Cardiac muscle cell (in vitro differentiated cells and primary cell): ENCODE measurements around the gene SLC12A7. TPM values are rescaled to one million over a fixed set of nuclear protein-coding genes. Genes with fewer than 3 reads are reported as not detected.

Source experiments
- DNase-seq, 2 donors: peaks; one replicate each; pipeline versions ENCODE4 v3.0.0 to v3.0.0-alpha.2; 2010 to 2017; ENCODE audit warnings: low read depth in 1 of 2, low spot score in 1 of 2
- H3K27ac ChIP-seq: fragments of 200-600 bp; sonication (generic); 2 replicates; pipeline ENCODE4 v1.5.1; 2016
- H3K27me3 ChIP-seq: fragments of 200-600 bp; sonication (generic); 2 replicates; pipeline ENCODE4 v1.6.0; 2016; ENCODE audit warnings: control low read depth
- H3K36me3 ChIP-seq: fragments of 200-600 bp; sonication (generic); 2 replicates; pipeline ENCODE4 v1.5.1; 2016; ENCODE audit warnings: control low read depth
- H3K4me1 ChIP-seq: fragments of 200-600 bp; sonication (generic); 2 replicates; pipeline ENCODE4 v1.8.1; 2017; ENCODE audit warnings: low read depth, mild to moderate bottlenecking, mixed run types
- H3K4me3 ChIP-seq: fragments of 200-600 bp; sonication (generic); 2 replicates; pipeline ENCODE4 v1.5.1; 2016; ENCODE audit warnings: mild to moderate bottlenecking
- H3K9me3 ChIP-seq: fragments of 200-600 bp; sonication (generic); 2 replicates; pipeline ENCODE4 v1.5.1; 2017; ENCODE audit warnings: low read depth, mild to moderate bottlenecking, control low read depth
- polyA plus RNA-seq: library from polyadenylated mRNA; unstranded; fragments of >200 nt; fragmentation: Nextera tagmentation; extraction: Ambion mirVana; gene quantifications from 2 replicates; pipeline ENCODE4 v1.2.1, GENCODE V29; 2016
- total RNA-seq: library from RNA; depleted of rRNA; stranded (reverse); fragments of >200 nt; gene quantifications from 2 replicates; pipeline ENCODE4 v1.2.3, GENCODE V29; 2016
- TF ChIP-seq, protein P1 (sequence below): IDR thresholded peaks from 2 replicates; pipeline ENCODE4 v1.5.1; 2012; ENCODE audit warnings: low read depth, mild to moderate bottlenecking, low read length

SLC12A7 gene
- total and polyA plus RNA-seq, 2 experiments from 2014 or later: 14.1 to 29.9 TPM

DNA sequence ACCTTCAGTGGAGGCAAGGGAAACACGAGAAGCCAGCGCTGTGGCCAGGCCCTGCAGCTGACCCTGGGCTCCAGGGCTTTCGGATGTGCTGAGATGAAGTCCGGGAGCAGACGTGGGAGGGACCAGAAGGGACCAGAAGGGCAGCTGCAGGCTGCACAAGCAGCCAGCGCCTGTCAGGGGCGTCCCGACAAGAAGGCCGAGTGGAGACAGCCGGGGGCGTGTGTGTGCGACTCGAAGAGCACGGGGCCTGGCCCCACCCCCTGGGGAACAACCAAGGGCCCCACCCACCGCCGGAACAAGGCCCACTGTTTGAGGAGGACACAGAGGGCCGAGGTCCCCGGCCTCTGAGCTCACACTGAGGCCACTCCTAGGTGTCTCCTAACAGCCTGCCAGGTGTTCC is 31.4 kb downstream of the SLC12A7 start:
- Histone ChIP-seq H3K36me3 (peaks cover 2% of the 10 kb centered on the region), H3K4me1 (no peaks in the 10 kb centered on the region), H3K27ac (no peak overlapping the region), H3K27me3 (no peaks in the 10 kb centered on the region), H3K9me3 (no peaks in the 10 kb centered on the region), H3K4me3 (no peak overlapping the region)
- TF ChIP-seq, protein P1, sequence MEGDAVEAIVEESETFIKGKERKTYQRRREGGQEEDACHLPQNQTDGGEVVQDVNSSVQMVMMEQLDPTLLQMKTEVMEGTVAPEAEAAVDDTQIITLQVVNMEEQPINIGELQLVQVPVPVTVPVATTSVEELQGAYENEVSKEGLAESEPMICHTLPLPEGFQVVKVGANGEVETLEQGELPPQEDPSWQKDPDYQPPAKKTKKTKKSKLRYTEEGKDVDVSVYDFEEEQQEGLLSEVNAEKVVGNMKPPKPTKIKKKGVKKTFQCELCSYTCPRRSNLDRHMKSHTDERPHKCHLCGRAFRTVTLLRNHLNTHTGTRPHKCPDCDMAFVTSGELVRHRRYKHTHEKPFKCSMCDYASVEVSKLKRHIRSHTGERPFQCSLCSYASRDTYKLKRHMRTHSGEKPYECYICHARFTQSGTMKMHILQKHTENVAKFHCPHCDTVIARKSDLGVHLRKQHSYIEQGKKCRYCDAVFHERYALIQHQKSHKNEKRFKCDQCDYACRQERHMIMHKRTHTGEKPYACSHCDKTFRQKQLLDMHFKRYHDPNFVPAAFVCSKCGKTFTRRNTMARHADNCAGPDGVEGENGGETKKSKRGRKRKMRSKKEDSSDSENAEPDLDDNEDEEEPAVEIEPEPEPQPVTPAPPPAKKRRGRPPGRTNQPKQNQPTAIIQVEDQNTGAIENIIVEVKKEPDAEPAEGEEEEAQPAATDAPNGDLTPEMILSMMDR: no peak
- peak in 1 of 2 donors; percentile 21 for DNase-seq

DNA sequence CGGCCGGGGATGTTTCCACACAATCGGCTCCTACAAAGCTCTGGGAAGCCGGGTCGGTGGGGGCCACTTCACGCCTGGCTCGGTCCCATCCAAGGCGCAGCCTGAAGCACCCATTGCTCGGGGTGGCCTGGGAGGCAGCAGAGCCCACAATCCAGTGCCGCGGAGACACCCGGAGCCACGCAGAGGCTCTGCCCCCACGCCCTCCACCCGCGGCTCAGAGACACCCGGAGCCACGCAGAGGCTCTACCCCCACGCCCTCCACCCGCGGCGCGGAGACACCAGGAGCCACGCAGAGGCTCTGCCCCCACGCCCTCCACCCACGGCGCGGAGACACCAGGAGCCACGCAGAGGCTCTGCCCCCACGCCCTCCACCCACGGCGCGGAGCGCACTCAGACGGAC is 31.9 kb downstream of the SLC12A7 start:
- H3K4me1 ChIP-seq: no peaks in the 10 kb centered on the region
- no peaks in the 10 kb centered on the region for H3K27me3 ChIP-seq
- H3K9me3 ChIP-seq: no peaks in the 10 kb centered on the region
- H3K27ac ChIP-seq: no peak overlapping the region
- H3K4me3 ChIP-seq: no peak overlapping the region
- no peak for DNase-seq
- TF ChIP-seq, protein P1: no peak
- H3K36me3 ChIP-seq: peaks cover 2% of the 10 kb centered on the region

DNA sequence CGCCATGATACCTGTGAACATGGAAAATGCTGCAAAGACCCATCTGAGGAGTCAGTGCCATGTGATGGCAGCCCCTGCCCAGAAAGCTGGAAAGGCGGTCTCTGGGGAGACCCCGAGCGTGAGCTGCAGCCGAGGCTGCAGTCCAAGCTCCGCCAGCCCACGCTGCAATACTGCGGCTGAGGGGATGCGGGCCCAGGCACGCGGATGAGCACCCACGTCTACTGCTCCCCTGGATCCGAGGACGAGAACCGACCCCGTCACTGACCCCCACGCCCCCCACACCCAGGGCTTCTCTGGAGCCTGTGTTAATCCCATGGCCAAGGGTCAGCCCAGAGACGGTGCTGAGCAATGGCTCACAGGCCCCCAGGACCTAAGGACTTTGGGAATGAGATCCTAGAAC is 32.4 kb downstream of the SLC12A7 start:
- Histone ChIP-seq H3K4me3 (no peak overlapping the region), H3K27ac (no peak overlapping the region), H3K9me3 (no peaks in the 10 kb centered on the region), H3K4me1 (no peaks in the 10 kb centered on the region), H3K36me3 (peaks cover 2% of the 10 kb centered on the region), H3K27me3 (no peaks in the 10 kb centered on the region)
- DNase-seq: no peak
- TF ChIP-seq, protein P1: no peak

DNA sequence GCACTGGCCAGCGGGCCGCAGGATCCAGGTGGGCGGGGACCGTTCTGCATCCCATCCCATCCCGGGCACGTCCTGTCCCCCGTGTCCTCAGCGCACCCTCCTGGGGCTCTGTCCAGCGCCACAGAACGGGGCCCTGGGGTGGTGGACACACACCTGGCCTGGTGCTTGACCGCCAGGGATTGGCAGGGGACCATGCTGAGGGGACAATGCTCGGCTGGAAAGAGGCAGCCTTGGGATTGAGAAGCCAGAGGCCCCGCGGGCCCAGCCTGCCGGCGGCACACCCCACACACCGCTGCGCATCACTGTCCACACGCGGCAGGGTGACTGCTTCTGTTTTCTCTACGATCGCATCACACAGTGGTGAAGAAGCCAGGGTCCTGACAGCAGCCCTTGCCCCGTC is 33.0 kb downstream of the SLC12A7 start:
- peaks cover 2% of the 10 kb centered on the region for H3K36me3 ChIP-seq
- no peak overlapping the region for H3K27ac ChIP-seq
- TF ChIP-seq, protein P1: no peak

DNA sequence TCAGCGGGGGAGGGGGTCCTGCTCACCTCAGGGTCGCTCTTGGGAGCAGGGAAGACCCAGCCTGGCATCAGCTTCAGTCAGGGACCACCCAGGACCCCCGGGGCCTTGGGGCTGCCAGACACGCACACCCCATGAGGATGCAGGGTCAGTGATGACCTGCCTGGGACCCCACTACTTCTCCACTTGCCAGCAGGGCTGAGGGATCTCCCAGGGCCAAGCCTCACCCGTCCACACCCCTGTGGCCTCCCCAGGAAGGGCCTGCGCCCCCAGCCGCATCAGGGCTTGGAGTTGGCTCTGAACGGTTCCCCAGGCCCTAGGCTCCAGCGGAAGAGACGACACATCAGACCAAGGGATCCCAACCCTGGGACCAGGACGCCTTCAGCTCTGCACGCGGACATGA is 33.7 kb downstream of the SLC12A7 start:
- H3K36me3 ChIP-seq: peaks cover 6% of the 10 kb centered on the region
- H3K27me3 ChIP-seq: no peaks in the 10 kb centered on the region
- TF ChIP-seq, protein P1: no peak
- H3K27ac ChIP-seq: no peak overlapping the region
- DNase-seq: no peak
- no peaks in the 10 kb centered on the region for H3K9me3 ChIP-seq
- no peak overlapping the region for H3K4me3 ChIP-seq
- H3K4me1 ChIP-seq: no peaks in the 10 kb centered on the region

More for the DNA sequence above, 33.0 kb downstream of the SLC12A7 start:
- Histone ChIP-seq H3K9me3 (no peaks in the 10 kb centered on the region), H3K27me3 (no peaks in the 10 kb centered on the region), H3K4me1 (no peaks in the 10 kb centered on the region), H3K4me3 (no peak overlapping the region)
- DNase-seq: no peak
